ENCODE data around the gene BCR.

GRCh38 chr22:23190526-23190925 is 10.2 kb downstream of the BCR start:
- TF ChIP-seq CTCF (IDR thresholded peaks at IDR 0.05; ENCODE audit: insufficient read depth, low read length, poor library complexity, severe bottlenecking) (no peak), EZH2phosphoT487 (conservative IDR thresholded peaks at IDR 0.05; ENCODE audit: low read length) (no peak)
